IPS-18c (cell line): ENCODE measurements around the gene PRRG3.
"Not testable (repeated sequence)": the region's sequence is repeated elsewhere in the genome, so short reads cannot be mapped to it uniquely, and the experiment has no call there.

Experiments
- H3K4me3 ChIP-seq: 2 replicates; pipeline ENCODE4 v1.7.0; 2013; ENCODE audit warnings: low read depth, mild to moderate bottlenecking, low read length, moderate library complexity; ENCODE audit not compliant: insufficient read depth
- H3K9me3 ChIP-seq: one replicate; pipeline ENCODE4 v1.6.1; 2013; ENCODE audit warnings: mild to moderate bottlenecking, low read length, moderate library complexity; ENCODE audit not compliant: control insufficient read depth, insufficient read depth

PRRG3 gene

DNA sequence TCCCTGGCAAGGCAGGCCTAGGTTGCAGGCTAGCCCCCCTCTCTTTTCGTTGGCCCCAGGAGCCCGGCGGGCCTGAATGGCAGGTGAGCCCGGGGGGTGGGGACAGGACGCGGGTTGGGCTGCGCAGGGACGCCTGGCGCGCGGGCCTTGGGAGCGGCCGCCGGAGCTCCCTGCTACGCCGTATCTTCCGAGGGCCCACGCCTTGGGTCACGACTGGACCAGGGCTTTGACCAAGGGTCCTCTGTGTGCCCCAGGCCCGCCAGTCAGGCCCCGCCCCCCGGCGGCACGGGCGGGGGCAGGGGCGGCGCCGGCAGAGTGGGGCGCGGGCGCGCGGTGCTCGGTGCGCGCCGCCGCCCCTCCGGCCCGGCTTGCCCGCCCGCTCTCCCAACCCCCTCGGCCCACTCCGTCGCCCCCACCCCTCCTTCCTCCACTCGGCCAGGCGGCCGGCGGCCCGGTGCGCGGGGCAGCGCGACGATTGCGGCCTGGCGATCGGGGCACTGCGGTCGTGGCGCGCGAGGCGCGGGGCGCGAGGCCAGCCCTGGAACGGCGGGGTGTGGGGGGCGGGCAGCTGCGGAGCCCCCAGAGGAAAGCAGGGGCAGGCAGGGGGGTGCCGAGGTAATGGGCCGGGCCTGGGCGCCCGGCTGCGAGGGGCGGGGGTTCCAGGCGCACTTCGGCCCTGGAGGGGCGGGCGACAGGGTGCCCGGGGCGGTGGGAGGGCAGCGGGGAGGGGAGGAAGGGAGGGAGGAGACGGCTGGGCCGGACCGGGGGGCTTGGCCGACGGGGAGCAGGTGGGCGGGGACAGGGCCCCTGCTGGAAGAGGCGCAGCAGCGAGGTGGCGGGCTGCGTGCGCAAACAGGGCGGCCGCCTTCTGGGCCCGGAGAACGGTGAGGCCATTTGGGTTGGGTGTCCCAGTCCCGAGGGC lies at the start of gene PRRG3:
PRRG3 (plus strand) TSS at position 798 of the 922 bp plus-strand sequence. CDS start 3,357 bp downstream, outside the sequence.
- H3K9me3 ChIP-seq: peaks cover 11% of the 10 kb centered on the region
- H3K4me3 ChIP-seq: peak within 1 kb of the TSS; percentile 49

GRCh38 chrX:151675121-151675746 lies 20.0 kb upstream of the PRRG3 start:
- peaks cover 12% of the 10 kb centered on the region for H3K9me3 ChIP-seq
- no peak overlapping the region for H3K4me3 ChIP-seq

GRCh38 chrX:151676196-151676595 lies 19.1 kb upstream of the PRRG3 start:
- no peak overlapping the region for H3K4me3 ChIP-seq
- peaks cover 16% of the 10 kb centered on the region for H3K9me3 ChIP-seq

GRCh38 chrX:151679798-151680402 lies 15.4 kb upstream of the PRRG3 start:
- peaks cover 16% of the 10 kb centered on the region for H3K9me3 ChIP-seq
- H3K4me3 ChIP-seq: no peak overlapping the region

- Histone ChIP-seq H3K4me3 (no peak overlapping the region), H3K9me3 (peaks cover 10% of the 10 kb centered on the region)
Measured at GRCh38 chrX:151680805-151681204, 14.5 kb upstream of the PRRG3 start.

GRCh38 chrX:151687635-151688034 lies 7.6 kb upstream of the PRRG3 start:
- peaks cover 9% of the 10 kb centered on the region for H3K9me3 ChIP-seq
- no peak overlapping the region for H3K4me3 ChIP-seq

GRCh38 chrX:151688695-151689094 lies 6.6 kb upstream of the PRRG3 start:
- Histone ChIP-seq H3K9me3 (peaks cover 9% of the 10 kb centered on the region), H3K4me3 (no peak overlapping the region)

DNA sequence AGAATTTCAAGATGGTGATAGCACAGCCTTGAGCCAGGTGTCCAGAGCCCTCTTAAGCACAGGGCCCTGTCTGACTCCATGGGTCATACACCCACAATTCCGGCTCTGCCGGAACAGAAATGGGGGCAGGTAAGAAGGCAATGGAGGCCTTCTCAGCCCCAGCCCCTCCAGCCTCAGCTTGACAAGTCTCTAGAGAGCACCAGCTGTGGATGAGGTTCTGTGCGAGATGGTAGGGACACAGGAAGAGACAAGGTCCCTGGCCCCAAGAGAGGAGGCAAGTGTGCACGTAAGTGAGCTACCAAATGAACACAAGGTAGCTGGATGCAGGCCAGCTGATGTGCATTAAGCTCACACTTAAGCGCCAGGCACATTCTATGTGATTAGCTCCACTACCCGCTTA lies 2.4 kb upstream of the PRRG3 start:
- peaks cover 9% of the 10 kb centered on the region for H3K9me3 ChIP-seq
- no peak overlapping the region for H3K4me3 ChIP-seq

DNA sequence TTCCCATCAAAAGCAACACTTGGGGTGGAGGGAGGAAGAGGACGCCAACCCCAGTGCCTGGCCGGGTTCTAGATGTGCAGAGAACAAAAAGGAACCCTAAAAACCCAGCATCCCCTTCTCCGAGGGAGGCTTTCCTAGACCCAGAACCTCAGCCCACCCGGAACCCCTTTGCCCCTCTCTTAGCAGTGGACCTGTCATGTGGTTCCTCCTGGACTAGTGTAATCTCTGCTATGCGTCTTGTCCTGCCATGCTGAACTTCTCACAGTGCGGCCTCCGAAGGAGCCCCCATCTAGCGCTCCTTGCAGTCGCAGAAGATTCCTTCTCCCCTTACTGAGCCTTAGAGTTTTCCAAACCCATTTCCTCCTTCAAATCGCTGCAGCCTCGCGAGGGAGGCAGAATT lies 1.1 kb upstream of the PRRG3 start:
- H3K9me3 ChIP-seq: peaks cover 9% of the 10 kb centered on the region
- peak overlapping the region; percentile 44; the same call in 1 of the 2 replicates for H3K4me3 ChIP-seq

DNA sequence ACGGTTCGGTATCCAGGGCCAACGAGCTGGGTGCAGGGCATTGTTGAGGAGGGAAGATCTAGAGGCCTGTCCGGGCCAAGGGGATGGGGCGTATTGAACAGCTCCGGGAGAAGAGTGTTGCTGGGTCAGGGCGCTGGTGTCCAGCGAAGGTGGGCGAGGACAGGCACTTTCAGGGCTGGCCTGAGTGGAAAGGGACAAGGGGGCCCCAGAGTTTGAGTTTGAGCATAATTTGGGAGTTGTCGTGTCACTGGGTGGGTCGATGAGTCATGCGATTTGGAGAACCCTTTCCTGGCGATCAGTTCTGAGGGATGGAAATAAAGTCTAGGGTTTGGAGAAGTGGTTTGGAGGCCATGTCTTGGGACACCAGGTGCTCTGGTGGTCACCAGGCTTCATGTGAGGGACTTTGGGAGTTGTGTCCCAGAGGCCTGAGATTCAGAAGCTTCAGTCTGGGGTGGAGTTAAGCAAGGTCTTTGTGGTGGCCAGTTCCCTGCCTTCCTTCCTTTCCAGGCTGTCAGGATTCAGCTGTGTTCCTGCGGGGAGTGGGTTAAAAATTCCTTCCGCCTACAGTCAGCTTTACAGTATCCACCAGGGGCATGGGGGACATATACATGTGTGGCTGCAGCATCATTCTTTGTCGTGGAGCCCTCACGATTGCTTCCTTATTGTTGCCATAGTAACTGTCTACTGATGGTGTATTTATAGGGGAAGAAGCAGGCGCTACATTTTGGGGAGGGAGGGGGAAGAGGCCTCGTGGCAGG lies 504 bp downstream of the PRRG3 start:
- Histone ChIP-seq H3K4me3 (peak overlapping the region; percentile 49), H3K9me3 (peaks cover 11% of the 10 kb centered on the region)

GRCh38 chrX:151697082-151697481 lies 1.8 kb downstream of the PRRG3 start:
- H3K4me3 ChIP-seq, H3K9me3 ChIP-seq: not testable (repeated sequence)

DNA sequence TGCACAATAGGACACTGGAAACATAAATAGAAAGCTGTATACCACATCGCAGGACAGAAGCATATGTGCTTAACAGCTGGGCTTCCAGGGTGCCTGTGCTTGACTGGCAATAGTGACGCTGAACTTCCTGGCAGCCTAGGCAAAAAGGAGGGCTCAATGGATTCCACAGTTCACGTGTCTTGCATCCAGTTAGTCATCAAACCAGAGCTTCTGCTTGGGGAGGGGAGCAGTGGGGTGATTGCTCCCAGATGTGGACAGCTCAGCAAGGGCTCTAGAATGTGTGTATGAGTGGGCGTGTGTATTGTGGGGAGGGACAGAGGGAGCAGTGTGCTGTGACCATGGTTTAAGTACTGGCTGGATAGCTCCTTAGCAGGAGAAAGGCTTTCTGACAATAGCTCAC lies 2.3 kb downstream of the PRRG3 start:
- Histone ChIP-seq H3K9me3 (peaks cover 3% of the 10 kb centered on the region), H3K4me3 (no peak overlapping the region)

GRCh38 chrX:151698485-151698884 lies 3.2 kb downstream of the PRRG3 start:
- Histone ChIP-seq H3K9me3 (peaks cover 3% of the 10 kb centered on the region), H3K4me3 (no peak overlapping the region)

GRCh38 chrX:151699746-151700145 lies 4.5 kb downstream of the PRRG3 start:
- Histone ChIP-seq H3K4me3 (no peak overlapping the region), H3K9me3 (peaks cover 3% of the 10 kb centered on the region)

GRCh38 chrX:151700581-151700980 lies 5.3 kb downstream of the PRRG3 start:
- Histone ChIP-seq H3K4me3 (no peak overlapping the region), H3K9me3 (peaks cover 3% of the 10 kb centered on the region)

GRCh38 chrX:151701071-151701470 lies 5.8 kb downstream of the PRRG3 start:
- Histone ChIP-seq H3K9me3 (peaks cover 3% of the 10 kb centered on the region), H3K4me3 (no peak overlapping the region)

DNA sequence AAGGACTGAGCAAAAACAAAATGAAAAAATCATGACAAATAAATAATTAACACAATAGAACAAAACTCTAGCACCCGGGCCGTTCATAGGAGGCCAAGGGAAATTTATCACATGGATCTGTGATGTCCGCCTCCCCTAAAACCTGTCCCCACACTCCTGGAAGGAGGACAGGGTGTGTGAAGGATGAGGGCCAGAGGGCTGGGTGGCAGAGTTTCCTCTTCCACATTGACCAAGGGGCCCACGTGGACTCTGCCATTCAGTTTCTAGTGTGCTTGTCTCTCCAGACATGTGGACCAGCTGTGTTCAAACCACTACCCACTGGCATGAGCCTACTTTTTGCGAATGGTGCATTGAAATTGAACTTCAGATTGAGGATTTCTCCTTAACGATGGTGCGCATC lies 6.3 kb downstream of the PRRG3 start:
- no peak overlapping the region for H3K4me3 ChIP-seq
- H3K9me3 ChIP-seq: peaks cover 3% of the 10 kb centered on the region
